ENCODE results near the gene HOXD12. TPM values are rescaled to one million over a fixed set of nuclear protein-coding genes. Genes with fewer than 3 reads are reported as not detected.

The HOXD12 gene
- total and polyA plus RNA-seq, 12 donors, result not detected

DNA sequence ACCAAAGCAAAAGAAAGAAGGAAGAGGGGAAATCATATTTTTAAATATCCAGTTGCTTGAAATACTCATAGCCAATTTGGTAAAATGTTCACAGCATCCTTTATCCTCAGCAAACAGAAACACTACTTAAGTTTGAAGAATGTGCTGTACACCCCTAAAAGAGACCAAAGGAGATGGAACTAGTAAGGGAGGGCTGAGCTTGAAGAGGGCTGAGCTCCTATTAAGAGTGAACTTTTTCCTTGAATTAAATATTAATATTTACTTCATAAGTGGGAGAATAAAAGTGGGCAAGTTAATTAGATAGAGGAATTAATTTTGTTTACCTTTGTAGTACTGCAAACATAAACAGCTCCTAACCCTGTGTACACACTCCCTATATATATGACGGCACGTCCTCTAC, 22.8 kb upstream of the HOXD12 start:
- no peak overlapping the region for H3K27ac ChIP-seq
- WGBS, 2 donors, result 25 to 26% methylated on average over 2 of the region's 2 CpGs
- DNase-seq, result no peak
- ATAC-seq, result no peak
- no peak overlapping the region for H3K4me3 ChIP-seq
- no peak for TF ChIP-seq CTCF (IDR thresholded peaks at IDR 0.05)
- intact Hi-C loops (cut with DNase I), result no loop called here
- H3K9me3 ChIP-seq, result peaks cover 0 to 11% (median 0%) of the 10 kb centered on the region in 11 donors
- peaks cover 58 to 100% (median 98%) of the 10 kb centered on the region in 7 donors for H3K27me3 ChIP-seq
- H3K36me3 ChIP-seq, result no peaks in the 10 kb centered on the region
- peaks cover 0 to 28% (median 12%) of the 10 kb centered on the region in 9 donors for H3K4me1 ChIP-seq

DNA sequence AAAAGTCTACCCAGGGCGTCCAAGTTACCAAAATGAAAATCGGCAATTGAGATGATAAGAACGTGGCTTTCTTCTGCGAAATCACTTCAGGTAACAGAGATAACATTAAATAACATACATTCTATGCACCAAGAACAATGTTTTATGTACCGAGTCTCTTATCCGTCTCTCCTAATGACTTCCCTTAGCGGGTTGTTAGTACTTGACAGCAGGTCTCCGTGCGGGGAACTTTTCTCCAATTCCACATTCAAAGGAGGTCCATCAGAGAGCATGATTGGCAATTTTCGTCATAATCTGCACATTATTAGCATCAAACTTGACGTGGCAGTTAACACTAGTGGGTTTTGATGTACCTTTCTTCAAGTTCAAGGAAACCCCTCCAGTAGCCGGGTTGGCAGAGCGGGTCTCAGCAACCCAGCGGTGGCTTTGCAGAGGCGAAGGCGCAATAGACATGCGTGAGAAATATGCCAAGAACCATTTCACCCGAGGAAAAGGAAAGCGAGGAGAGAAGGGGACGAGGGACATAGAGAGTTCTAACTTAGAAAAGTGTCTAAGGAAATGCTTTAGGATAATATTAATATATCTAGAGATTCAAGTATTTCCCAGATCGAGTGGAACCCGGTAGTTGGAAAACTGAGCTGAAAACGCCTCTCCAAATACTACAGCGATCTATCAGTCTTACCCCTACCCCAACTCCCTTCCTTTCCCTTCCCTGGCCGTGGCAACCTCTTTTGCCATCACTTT, 20.9 kb upstream of the HOXD12 start:
- peaks cover 0 to 43% (median 12%) of the 10 kb centered on the region in 9 donors for H3K4me1 ChIP-seq
- peaks cover 0 to 3% (median 0%) of the 10 kb centered on the region in 9 donors for H3K36me3 ChIP-seq
- ATAC-seq (no peak), DNase-seq (no peak)
- H3K4me3 ChIP-seq, result no peak overlapping the region
- H3K9me3 ChIP-seq, result peaks cover 0 to 11% (median 0%) of the 10 kb centered on the region in 11 donors
- TF ChIP-seq CTCF (IDR thresholded peaks at IDR 0.05), result no peak
- peaks cover 72 to 100% (median 98%) of the 10 kb centered on the region in 7 donors for H3K27me3 ChIP-seq
- WGBS, 2 donors, result 4 to 8% methylated on average over 25 of the region's 25 CpGs
- intact Hi-C loops (cut with DNase I), result loop anchor here in 1 of 10 donors (2.0 kb wide), 1 partner anchor 388 kb away; no protein-coding TSS in a partner anchor
- H3K27ac ChIP-seq, result no peak overlapping the region

- ATAC-seq (peak in 1 of 8 donors; percentile 10), DNase-seq (no peak)
- Histone ChIP-seq H3K27me3 (peaks cover 70 to 100% (median 98%) of the 10 kb centered on the region in 7 donors), H3K4me3 (peak overlapping the region in 1 of 10 donors; percentile 30), H3K27ac (no peak overlapping the region), H3K9me3 (peaks cover 0 to 11% (median 0%) of the 10 kb centered on the region in 11 donors), H3K36me3 (peaks cover 0 to 3% (median 0%) of the 10 kb centered on the region in 9 donors), H3K4me1 (peaks cover 0 to 44% (median 12%) of the 10 kb centered on the region in 9 donors)
- intact Hi-C loops (cut with DNase I), result loop anchor here in 1 of 10 donors (2.0 kb wide), 1 partner anchor 389 kb away; no protein-coding TSS in a partner anchor
- WGBS, 2 donors, result 2 to 5% methylated on average over 30 of the region's 30 CpGs
- TF ChIP-seq CTCF (IDR thresholded peaks at IDR 0.05), result no peak
These were observed 20.2 kb upstream of the HOXD12 start for GRCh38 chr2:176079285-176079830.

- Histone ChIP-seq H3K36me3 (peaks cover 0 to 3% (median 0%) of the 10 kb centered on the region in 9 donors), H3K27ac (no peak overlapping the region), H3K27me3 (peaks cover 72 to 100% (median 98%) of the 10 kb centered on the region in 7 donors), H3K4me3 (peak overlapping the region in 4 of 10 donors; percentile 8 to 31 (median 23)), H3K4me1 (peaks cover 0 to 50% (median 12%) of the 10 kb centered on the region in 9 donors), H3K9me3 (peaks cover 0 to 11% (median 0%) of the 10 kb centered on the region in 11 donors)
- intact Hi-C loops (cut with DNase I), result loop anchor here in 2 of 10 donors (2.0 to 5.0 kb wide), 2 partner anchors 389 to 398 kb away; no protein-coding TSS in a partner anchor
- ATAC-seq (peak in 6 of 8 donors; percentile 33 to 80 (median 61)), DNase-seq (peak in 1 of 2 donors; percentile 47)
- WGBS, 2 donors, result 1 to 3% methylated on average over 73 to 83 of the region's 86 CpGs
- peak; percentile 25 to 75 (median 70) for TF ChIP-seq CTCF (IDR thresholded peaks at IDR 0.05)
These were observed 19.6 kb upstream of the HOXD12 start for GRCh38 chr2:176079831-176080539.

Data from heart right ventricle (tissue), 16 donors.